ENCODE data around the gene DLG5.
"Not testable (repeated sequence)": the region's sequence is repeated elsewhere in the genome, so short reads cannot be mapped to it uniquely, and the experiment has no call there.

The DLG5 gene

GRCh38 chr10:77791506-77791905 is 135.0 kb downstream of the DLG5 start:
- no peak for DNase-seq (ENCODE audit: low read depth)

GRCh38 chr10:77789861-77790260 is 136.7 kb downstream of the DLG5 start:
- DNase-seq (ENCODE audit: low read depth): no peak

GRCh38 chr10:77789016-77789415 is 137.5 kb downstream of the DLG5 start:
- DNase-seq (ENCODE audit: low read depth): no peak

- no peak for DNase-seq (ENCODE audit: low read depth)
These were observed 138.0 kb downstream of the DLG5 start for GRCh38 chr10:77788496-77789010.

- DNase-seq (ENCODE audit: low read depth): no peak
These were observed 139.1 kb downstream of the DLG5 start for GRCh38 chr10:77787440-77787839.

- DNase-seq (ENCODE audit: low read depth): no peak
These were observed 141.7 kb downstream of the DLG5 start for GRCh38 chr10:77784856-77785255.

GRCh38 chr10:77782328-77783061 is 144.1 kb downstream of the DLG5 start:
- no peak for DNase-seq (ENCODE audit: low read depth)

- DNase-seq (ENCODE audit: low read depth): no peak
These were observed 144.9 kb downstream of the DLG5 start for GRCh38 chr10:77781451-77782327.

GRCh38 chr10:77780180-77780579 is 146.4 kb downstream of the DLG5 start:
- no peak for DNase-seq (ENCODE audit: low read depth)

- DNase-seq (ENCODE audit: low read depth): no peak
These were observed 150.1 kb downstream of the DLG5 start for GRCh38 chr10:77776487-77776886.

- DNase-seq (ENCODE audit: low read depth): no peak
These were observed 151.6 kb downstream of the DLG5 start for GRCh38 chr10:77774940-77775391.

GRCh38 chr10:77773631-77774426 is 152.7 kb downstream of the DLG5 start:
- DNase-seq (ENCODE audit: low read depth): no peak

- DNase-seq (ENCODE audit: low read depth): not testable (repeated sequence)
These were observed 153.5 kb downstream of the DLG5 start for GRCh38 chr10:77772852-77773600.

GRCh38 chr10:77771851-77772250 is 154.7 kb downstream of the DLG5 start:
- no peak for DNase-seq (ENCODE audit: low read depth)

GRCh38 chr10:77771450-77771849 is 155.1 kb downstream of the DLG5 start:
- no peak for DNase-seq (ENCODE audit: low read depth)

- DNase-seq (ENCODE audit: low read depth): no peak
These were observed 155.7 kb downstream of the DLG5 start for GRCh38 chr10:77770868-77771175.

GRCh38 chr10:77770081-77770867 is 156.3 kb downstream of the DLG5 start:
- DNase-seq (ENCODE audit: low read depth): no peak

GRCh38 chr10:77768039-77768438 is 158.5 kb downstream of the DLG5 start:
- DNase-seq (ENCODE audit: low read depth): no peak

GRCh38 chr10:77763453-77764430 is 162.8 kb downstream of the DLG5 start:
- DNase-seq (ENCODE audit: low read depth): no peak

GRCh38 chr10:77758406-77758805 is 168.1 kb downstream of the DLG5 start:
- DNase-seq (ENCODE audit: low read depth): not testable (repeated sequence)

All from stimulated activated CD8-positive, alpha-beta memory T cell treated with anti-CD3 and anti-CD28 coated beads, Interleukin-12 subunit alpha, Interleukin-12 subunit beta, amount 100 ng/mL, for 4 hours (primary cell).